SK-N-SH treated with all-trans-retinoic acid at 6 μM for 48 hours (cell line): ENCODE measurements around the gene MMGT1.

Experiments used
- ATAC-seq: fragments of 200-7000 bp; cut with Tn5 transposase; 3 replicates; pipeline ENCODE4 v1.9.1; 2020; ENCODE audit warnings: mild to moderate bottlenecking, moderate library complexity
- ARNTL ChIP-seq: fragments of 450-650 bp; formaldehyde crosslinking; IDR thresholded peaks from 2 replicates; pipeline ENCODE4 v1.5.0; 2020; ENCODE audit warnings: low read depth, mild to moderate bottlenecking, moderate library complexity, borderline replicate concordance
- BACH2 ChIP-seq: fragments of 250-450 bp; sonication (Bioruptor Pico); IDR thresholded peaks from 2 replicates; pipeline ENCODE4 v1.9.0; 2021; ENCODE audit warnings: mild to moderate bottlenecking, borderline replicate concordance
- CSDC2 ChIP-seq: fragments of 250-450 bp; sonication (Bioruptor Pico); IDR thresholded peaks from 2 replicates; pipeline ENCODE4 v1.5.0; 2020; ENCODE audit warnings: mild to moderate bottlenecking, moderate library complexity
- CSRNP3 ChIP-seq: fragments of 250-450 bp; sonication (Bioruptor Pico); IDR thresholded peaks from 2 replicates; pipeline ENCODE4 v1.5.1; 2021; ENCODE audit warnings: mild to moderate bottlenecking, moderate library complexity
- ESRRG ChIP-seq: fragments of 250-450 bp; sonication (Bioruptor Pico); IDR thresholded peaks from 2 replicates; pipeline ENCODE4 v1.6.1; 2021; ENCODE audit warnings: mild to moderate bottlenecking
- GLIS3 ChIP-seq: fragments of 250-450 bp; sonication (Bioruptor Pico); IDR thresholded peaks from 2 replicates; pipeline ENCODE4 v1.5.0; 2020; ENCODE audit warnings: mild to moderate bottlenecking, moderate library complexity
- ISL1 ChIP-seq: fragments of 250-450 bp; sonication (Bioruptor Pico); IDR thresholded peaks from 2 replicates; pipeline ENCODE4 v2.1.2; 2022; ENCODE audit warnings: mild to moderate bottlenecking, moderate library complexity
- PPARA ChIP-seq: fragments of 250-450 bp; sonication (Bioruptor Pico); IDR thresholded peaks from 2 replicates; pipeline ENCODE4 v1.5.0; 2020; ENCODE audit warnings: mild to moderate bottlenecking, borderline replicate concordance
- SNAI2 ChIP-seq: fragments of 250-450 bp; sonication (Bioruptor Pico); IDR thresholded peaks from 2 replicates; pipeline ENCODE4 v1.5.0; 2020; ENCODE audit warnings: mild to moderate bottlenecking, moderate library complexity
- TCF4 ChIP-seq: fragments of 250-450 bp; sonication (Bioruptor Pico); IDR thresholded peaks from 2 replicates; pipeline ENCODE4 v1.8.0; 2021; ENCODE audit warnings: mild to moderate bottlenecking, moderate library complexity, borderline replicate concordance
- TSHZ2 ChIP-seq: fragments of 250-450 bp; sonication (Bioruptor Pico); IDR thresholded peaks from 2 replicates; pipeline ENCODE4 v1.5.0; 2020; ENCODE audit warnings: mild to moderate bottlenecking, moderate library complexity
- ZFP3 ChIP-seq: fragments of 250-450 bp; sonication (Bioruptor Pico); IDR thresholded peaks from 2 replicates; pipeline ENCODE4 v1.5.0; 2020; ENCODE audit warnings: mild to moderate bottlenecking, moderate library complexity
- ZNF70 ChIP-seq: fragments of 450-650 bp; formaldehyde crosslinking; IDR thresholded peaks from 2 replicates; pipeline ENCODE4 v1.5.0; 2020; ENCODE audit warnings: mild to moderate bottlenecking, moderate library complexity
- ZNF8 ChIP-seq: fragments of 450-650 bp; formaldehyde crosslinking; IDR thresholded peaks from 2 replicates; pipeline ENCODE4 v1.5.0; 2020; ENCODE audit warnings: mild to moderate bottlenecking, moderate library complexity
- TF ChIP-seq, protein P1 (sequence below): fragments of 250-450 bp; sonication (Bioruptor Pico); IDR thresholded peaks from 2 replicates; pipeline ENCODE4 v1.8.0; 2021; ENCODE audit warnings: low read depth, mild to moderate bottlenecking, moderate library complexity, borderline replicate concordance
- TF ChIP-seq, protein P2 (sequence below): fragments of 250-450 bp; sonication (Bioruptor Pico); IDR thresholded peaks from 2 replicates; pipeline ENCODE4 v1.5.1; 2020; ENCODE audit warnings: low read depth, mild to moderate bottlenecking, moderate library complexity

Gene MMGT1

DNA sequence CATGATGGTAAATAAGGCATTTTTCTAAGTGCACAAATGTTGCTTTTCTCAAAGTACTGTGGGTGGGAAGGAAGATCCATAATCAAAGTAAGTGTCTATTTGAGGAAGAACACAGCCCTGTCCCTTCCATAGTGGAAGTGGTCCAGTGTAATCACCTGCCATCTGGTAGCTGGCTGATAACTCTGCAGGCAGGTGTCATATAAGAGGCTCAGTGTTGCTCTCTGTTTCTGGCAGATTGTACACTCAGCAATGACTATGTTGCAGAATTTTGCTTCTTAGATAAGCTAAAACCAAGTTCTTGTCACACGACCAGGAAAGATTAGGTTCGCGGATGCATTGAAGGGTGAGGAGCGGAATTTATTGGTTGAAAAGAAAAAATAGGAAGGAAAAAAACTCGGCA, 59.4 kb downstream of the MMGT1 start:
- ATAC-seq, result no peak
- no peak for TF ChIP-seq ISL1 (CRISPR knock-in tag)
- no peak for TF ChIP-seq TCF4 (CRISPR knock-in tag)
- no peak for TF ChIP-seq ZNF8 (CRISPR knock-in tag)
- no peak for TF ChIP-seq ESRRG (CRISPR knock-in tag)
- no peak for TF ChIP-seq PPARA (CRISPR knock-in tag)
- TF ChIP-seq ZNF70 (CRISPR knock-in tag), result no peak
- TF ChIP-seq, protein P1, sequence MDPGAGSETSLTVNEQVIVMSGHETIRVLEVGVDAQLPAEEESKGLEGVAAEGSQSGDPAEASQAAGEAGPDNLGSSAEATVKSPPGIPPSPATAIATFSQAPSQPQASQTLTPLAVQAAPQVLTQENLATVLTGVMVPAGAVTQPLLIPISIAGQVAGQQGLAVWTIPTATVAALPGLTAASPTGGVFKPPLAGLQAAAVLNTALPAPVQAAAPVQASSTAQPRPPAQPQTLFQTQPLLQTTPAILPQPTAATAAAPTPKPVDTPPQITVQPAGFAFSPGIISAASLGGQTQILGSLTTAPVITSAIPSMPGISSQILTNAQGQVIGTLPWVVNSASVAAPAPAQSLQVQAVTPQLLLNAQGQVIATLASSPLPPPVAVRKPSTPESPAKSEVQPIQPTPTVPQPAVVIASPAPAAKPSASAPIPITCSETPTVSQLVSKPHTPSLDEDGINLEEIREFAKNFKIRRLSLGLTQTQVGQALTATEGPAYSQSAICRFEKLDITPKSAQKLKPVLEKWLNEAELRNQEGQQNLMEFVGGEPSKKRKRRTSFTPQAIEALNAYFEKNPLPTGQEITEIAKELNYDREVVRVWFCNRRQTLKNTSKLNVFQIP, result no peak
- TF ChIP-seq GLIS3 (CRISPR knock-in tag), result no peak
- TF ChIP-seq BACH2 (CRISPR knock-in tag), result no peak
- TF ChIP-seq TSHZ2 (CRISPR knock-in tag), result no peak
- TF ChIP-seq, protein P2, sequence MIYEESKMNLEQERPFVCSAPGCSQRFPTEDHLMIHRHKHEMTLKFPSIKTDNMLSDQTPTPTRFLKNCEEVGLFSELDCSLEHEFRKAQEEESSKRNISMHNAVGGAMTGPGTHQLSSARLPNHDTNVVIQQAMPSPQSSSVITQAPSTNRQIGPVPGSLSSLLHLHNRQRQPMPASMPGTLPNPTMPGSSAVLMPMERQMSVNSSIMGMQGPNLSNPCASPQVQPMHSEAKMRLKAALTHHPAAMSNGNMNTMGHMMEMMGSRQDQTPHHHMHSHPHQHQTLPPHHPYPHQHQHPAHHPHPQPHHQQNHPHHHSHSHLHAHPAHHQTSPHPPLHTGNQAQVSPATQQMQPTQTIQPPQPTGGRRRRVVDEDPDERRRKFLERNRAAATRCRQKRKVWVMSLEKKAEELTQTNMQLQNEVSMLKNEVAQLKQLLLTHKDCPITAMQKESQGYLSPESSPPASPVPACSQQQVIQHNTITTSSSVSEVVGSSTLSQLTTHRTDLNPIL, result no peak
- TF ChIP-seq CSRNP3, result no peak
- TF ChIP-seq CSDC2, result no peak
- no peak for TF ChIP-seq ARNTL (CRISPR knock-in tag)
- TF ChIP-seq ZFP3 (CRISPR knock-in tag), result no peak
- no peak for TF ChIP-seq SNAI2 (CRISPR knock-in tag)
